MM.1S (cell line): ENCODE results near the gene TBC1D10A.

Experiments
- CTCF ChIP-seq: fragments of 300-600 bp; sonication (generic); IDR thresholded peaks from 2 replicates; pipeline ENCODE4 v1.5.1; 2016; ENCODE audit warnings: antibody characterized with exemption, low read length, mixed read lengths
- EZH2 ChIP-seq: fragments of 300-600 bp; sonication (generic); optimal IDR thresholded peaks from 2 replicates; pipeline ENCODE3; 2017; ENCODE audit warnings: low read depth, mild to moderate bottlenecking, antibody characterized with exemption, low read length, mixed read lengths

- TF ChIP-seq CTCF: no peak
- no peak for TF ChIP-seq EZH2
Measured at GRCh38 chr22:30307041-30307574, 19.6 kb downstream of the TBC1D10A start.
